B cell (primary cell): Measurements from ENCODE around the gene INSR. TPM values are rescaled to one million over a fixed set of nuclear protein-coding genes. Genes with fewer than 3 reads are reported as not detected.

Source experiments
- ATAC-seq: fragments of 200-7000 bp; cut with Tn5 transposase; one replicate; pipeline ENCODE4 v1.10.0; 2021; ENCODE audit warnings: low read depth, mild to moderate bottlenecking, moderate number of reproducible peaks, moderate library complexity
- CTCF ChIA-PET: fragments of 350-600 bp; sonication (Branson Sonifier 250); formaldehyde crosslinking; loops from one replicate; lab custom pipeline; 2021; ENCODE audit warnings: antibody characterized with exemption, inconsistent platforms; lab: Charles Lee
- POLR2A ChIA-PET: fragments of 350-600 bp; sonication (Branson Sonifier 250); formaldehyde crosslinking; loops from one replicate; lab custom pipeline; 2021; ENCODE audit warnings: antibody characterized with exemption; lab: Charles Lee
- DNase-seq: peaks from one replicate; pipeline ENCODE4 v3.0.0; 2013
- H2AFZ ChIP-seq: 2 replicates; pipeline ENCODE4 v1.6.1; 2012; ENCODE audit warnings: mild to moderate bottlenecking, low read depth, low read length; ENCODE audit not compliant: insufficient read depth, poor library complexity, severe bottlenecking
- H3K27ac ChIP-seq, 2 donors: 1 replicate in 1 of 2; 2 replicates in 1 of 2; pipeline ENCODE4 v1.5.1; 2012 to 2013; ENCODE audit warnings: low read length in 2 of 2, mild to moderate bottlenecking in 2 of 2, moderate library complexity in 1 of 2
- H3K27me3 ChIP-seq, 4 experiments: fragments of 200-600 bp in 1 of 4; sonication (generic) in 1 of 4; replicated peaks in 1 of 4; 1 replicate in 2 of 4; 2 replicates in 2 of 4; pipeline versions ENCODE4 v1.6.1 to v1.7.0; 2013 to 2016; ENCODE audit warnings: low read length in 3 of 4, mild to moderate bottlenecking in 2 of 4, mixed read lengths in 1 of 4, moderate library complexity in 1 of 4; ENCODE audit not compliant: insufficient read depth in 4 of 4, control insufficient read depth in 3 of 4; ENCODE audit errors: control extremely low read depth in 1 of 4
- H3K36me3 ChIP-seq, 2 experiments: replicated peaks in 1 of 2; 1 replicate in 1 of 2; 2 replicates in 1 of 2; pipeline versions ENCODE4 v1.6.1 to v1.7.1; 2013; ENCODE audit warnings: low read length in 1 of 2; ENCODE audit not compliant: insufficient read depth in 2 of 2, control insufficient read depth in 1 of 2; ENCODE audit errors: control extremely low read depth in 1 of 2, extremely low read depth in 1 of 2
- H3K4me1 ChIP-seq, 2 donors: fragments of 200-600 bp in 1 of 2; sonication (generic) in 1 of 2; 1 replicate in 1 of 2; 2 replicates in 1 of 2; pipeline versions ENCODE4 v1.5.1 to v1.6.1; 2013 to 2017; ENCODE audit warnings: low read length in 2 of 2; ENCODE audit not compliant: control insufficient read depth in 2 of 2, insufficient read depth in 2 of 2
- H3K4me2 ChIP-seq: replicated peaks from 2 replicates; pipeline ENCODE3; 2012; ENCODE audit warnings: mild to moderate bottlenecking, low read depth, low read length; ENCODE audit not compliant: poor library complexity, severe bottlenecking
- H3K4me3 ChIP-seq, 5 experiments: fragments of 200-600 bp in 1 of 5; sonication (generic) in 1 of 5; 1 replicate in 3 of 5; 2 replicates in 2 of 5; pipeline versions ENCODE4 v1.5.1 to v1.7.0; 2011 to 2016; ENCODE audit warnings: low read length in 4 of 5, mild to moderate bottlenecking in 4 of 5, low read depth in 2 of 5, control low read depth in 1 of 5, moderate library complexity in 1 of 5; ENCODE audit not compliant: insufficient read depth in 1 of 5; ENCODE audit errors: control extremely low read depth in 1 of 5, extremely low read depth in 1 of 5
- H3K79me2 ChIP-seq: fragments of 200-600 bp; sonication (generic); one replicate; pipeline ENCODE4 v1.6.0; 2016; ENCODE audit warnings: low read length; ENCODE audit not compliant: control insufficient read depth, insufficient read depth
- H3K9ac ChIP-seq: fragments of 200-600 bp; sonication (generic); 2 replicates; pipeline ENCODE4 v1.6.1; 2017; ENCODE audit warnings: mild to moderate bottlenecking, low read length, moderate library complexity
- H3K9me3 ChIP-seq, 3 donors: one replicate each; pipeline versions ENCODE4 v1.6.1 to v1.7.1; 2013; ENCODE audit warnings: low read length in 2 of 3; ENCODE audit not compliant: control insufficient read depth in 2 of 3, insufficient read depth in 1 of 3; ENCODE audit errors: control extremely low read depth in 1 of 3
- H4K20me1 ChIP-seq: 2 replicates; pipeline ENCODE4 v1.6.0; 2012; ENCODE audit warnings: mild to moderate bottlenecking, low read length; ENCODE audit not compliant: insufficient read depth, control insufficient read depth, poor library complexity, severe bottlenecking
- H3K27ac Mint-ChIP-seq: one replicate; pipeline ENCODE4 v1.8.0; 2021; ENCODE audit warnings: mixed read lengths
- H3K27me3 Mint-ChIP-seq: one replicate; pipeline ENCODE4 v1.8.0; 2021; ENCODE audit warnings: mixed read lengths
- H3K4me1 Mint-ChIP-seq: one replicate; pipeline ENCODE4 v1.8.0; 2021; ENCODE audit warnings: mixed read lengths
- H3K4me3 Mint-ChIP-seq: one replicate; pipeline ENCODE4 v1.8.0; 2021; ENCODE audit warnings: mixed read lengths
- H3K9me3 Mint-ChIP-seq: one replicate; pipeline ENCODE4 v1.8.0; 2022; ENCODE audit warnings: mixed read lengths; ENCODE audit not compliant: insufficient read depth
- CTCF ChIP-seq: fragments of 200-600 bp; IDR thresholded peaks from one replicate; pipeline ENCODE4 v1.8.0; 2022; ENCODE audit warnings: antibody characterized with exemption, mild to moderate bottlenecking
- EZH2 ChIP-seq: IDR thresholded peaks from 2 replicates; pipeline ENCODE4 v1.6.1; 2012; ENCODE audit warnings: borderline replicate concordance, low read depth, mild to moderate bottlenecking, moderate library complexity, low read length; ENCODE audit not compliant: insufficient read depth, poor library complexity, severe bottlenecking
- WGBS: methylation state at CpG from one replicate; pipeline ENCODE4 v1.1.5; 2013; ENCODE audit warnings: missing lambda C conversion rate; ENCODE audit not compliant: insufficient coverage; 5-methylcytosine and 5-hydroxymethylcytosine counted together
- intact Hi-C: fragments of 100-400 bp; cut with micrococcal nuclease; formaldehyde crosslinking; loops from one replicate; pipeline ENCODE4 v1.10.0; 2022
- polyA plus RNA-seq: library from polyadenylated mRNA; depleted of rRNA; stranded (reverse); fragments of >200 nt; gene quantifications from 2 replicates; pipeline ENCODE4 v1.2.3, GENCODE V29; 2012
- total RNA-seq, 2 donors: library from RNA; stranded (reverse); fragments of 120-200 nt in 1 of 2; gene quantifications; 1 replicate in 1 of 2; 2 replicates in 1 of 2; pipeline versions ENCODE4 v1.2.3 to v1.2.4, GENCODE V29; 2013 to 2022

INSR gene
- total and polyA plus RNA-seq, 2 donors (not counting 1 experiment from before 2014, with no cell fraction given) = 1.4 to 6.3 TPM

- H3K79me2 ChIP-seq = no peaks in the 10 kb centered on the region
- no peak overlapping the region for H2AFZ ChIP-seq
- Mint-ChIP-seq H3K4me1 (peaks cover 2% of the 10 kb centered on the region), H3K27me3 (no peaks in the 10 kb centered on the region), H3K4me3 (no peak overlapping the region), H3K27ac (peak overlapping the region; percentile 50), H3K9me3 (no peaks in the 10 kb centered on the region)
- ATAC-seq (no peak), DNase-seq (no peak)
- intact Hi-C loops = no loop called here
- ChIA-PET CTCF (interaction anchor here (0.8 to 7.4 kb wide), 6 partner anchors 26 to 197 kb away, joined by 3 to 105 read pairs (median 4); partner anchors contain the start of gene ARHGEF18), POLR2A (interaction anchor here (0.6 kb wide), 1 partner anchor 168 kb away, joined by 4 read pairs; no protein-coding TSS in a partner anchor)
- TF ChIP-seq EZH2 (no peak), CTCF (no peak)
- H4K20me1 ChIP-seq = no peaks in the 10 kb centered on the region
- 87% methylated on average over 13 of the region's 13 CpGs for WGBS
- H3K27ac ChIP-seq = no peak overlapping the region
- no peaks in the 10 kb centered on the region for H3K27me3 ChIP-seq
- H3K4me2 ChIP-seq = no peak overlapping the region
- peaks cover 0 to 6% of the 10 kb centered on the region in 2 donors for H3K4me1 ChIP-seq
- H3K36me3 ChIP-seq = no peaks in the 10 kb centered on the region
- no peaks in the 10 kb centered on the region for H3K9me3 ChIP-seq
- H3K4me3 ChIP-seq = no peak overlapping the region
- H3K9ac ChIP-seq = no peak overlapping the region
Observed at GRCh38 chr19:7152568-7152967, 141.6 kb downstream of the INSR start.

GRCh38 chr19:7149956-7150705 lies 144.1 kb downstream of the INSR start:
- no peak overlapping the region for H2AFZ ChIP-seq
- peaks cover 2% of the 10 kb centered on the region for H3K4me1 Mint-ChIP-seq
- WGBS = 92% methylated on average over 13 of the region's 24 CpGs
- H3K27me3 ChIP-seq = no peaks in the 10 kb centered on the region
- H3K4me2 ChIP-seq = no peak overlapping the region
- no peak overlapping the region for H3K27ac ChIP-seq
- no peaks in the 10 kb centered on the region for H3K79me2 ChIP-seq
- ChIA-PET POLR2A (interaction anchor here (0.7 kb wide), 1 partner anchor 1997 kb away, joined by 10 read pairs; no protein-coding TSS in a partner anchor), CTCF (interaction anchor here (0.7 to 7.4 kb wide), 14 partner anchors 9 to 247 kb away, joined by 3 to 105 read pairs (median 4); no protein-coding TSS in a partner anchor)
- peak overlapping the region; percentile 65 for H3K27ac Mint-ChIP-seq
- H3K36me3 ChIP-seq = no peaks in the 10 kb centered on the region
- DNase-seq (no peak), ATAC-seq (no peak)
- H3K4me1 ChIP-seq = peaks cover 0 to 6% of the 10 kb centered on the region in 2 donors
- no peak overlapping the region for H3K9ac ChIP-seq
- H3K27me3 Mint-ChIP-seq = no peaks in the 10 kb centered on the region
- no peak for TF ChIP-seq CTCF
- TF ChIP-seq EZH2 = no peak
- peaks cover 2% of the 10 kb centered on the region for H3K9me3 Mint-ChIP-seq
- no peaks in the 10 kb centered on the region for H4K20me1 ChIP-seq
- no peaks in the 10 kb centered on the region for H3K9me3 ChIP-seq
- H3K4me3 Mint-ChIP-seq = no peak overlapping the region
- H3K4me3 ChIP-seq = no peak overlapping the region
- intact Hi-C loops = loop anchor here (1.0 to 2.0 kb wide), 4 partner anchors 33 to 230 kb away; no protein-coding TSS in a partner anchor
